Esophagus squamous epithelium (tissue), 4 donors: Measurements from ENCODE around the gene CPXM2.

Source experiments
- POLR2A ChIP-seq, 4 donors: fragments of 450-650 bp; IDR thresholded peaks; one replicate each; pipeline ENCODE4 v1.6.1; 2017; ENCODE audit warnings: antibody characterized with exemption in 4 of 4, mild to moderate bottlenecking in 4 of 4, moderate library complexity in 3 of 4
- TF ChIP-seq, protein P1 (sequence below), 6 experiments: fragments of 450-650 bp in 4 of 6; fragments of 200-600 bp in 2 of 6; sonication (generic) in 2 of 6; IDR thresholded peaks; one replicate each; pipeline ENCODE4 v1.5.1; 2016 to 2019; ENCODE audit warnings: antibody characterized with exemption in 6 of 6, mild to moderate bottlenecking in 4 of 6, moderate library complexity in 4 of 6

DNA sequence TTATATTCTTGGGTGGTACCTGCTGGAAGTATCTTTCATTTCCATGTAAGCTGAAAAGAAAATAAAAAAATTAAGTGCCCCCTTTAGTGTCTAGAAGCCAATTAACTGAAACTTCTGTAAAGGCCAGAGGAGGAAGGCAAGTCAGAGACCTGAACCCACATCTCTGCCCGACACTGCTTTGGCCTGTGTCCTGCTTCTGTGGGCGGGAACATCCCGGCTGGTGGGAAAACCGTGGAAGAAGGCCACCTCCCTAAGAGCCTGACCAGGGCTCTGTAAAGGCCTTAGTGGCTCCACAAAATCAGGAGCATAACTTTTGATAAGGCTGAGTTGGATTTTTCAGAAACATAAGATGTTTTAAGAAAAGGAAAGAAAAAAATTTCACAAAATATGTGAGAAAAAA lies 9.4 kb downstream of the CPXM2 start:
- TF ChIP-seq, protein P1, sequence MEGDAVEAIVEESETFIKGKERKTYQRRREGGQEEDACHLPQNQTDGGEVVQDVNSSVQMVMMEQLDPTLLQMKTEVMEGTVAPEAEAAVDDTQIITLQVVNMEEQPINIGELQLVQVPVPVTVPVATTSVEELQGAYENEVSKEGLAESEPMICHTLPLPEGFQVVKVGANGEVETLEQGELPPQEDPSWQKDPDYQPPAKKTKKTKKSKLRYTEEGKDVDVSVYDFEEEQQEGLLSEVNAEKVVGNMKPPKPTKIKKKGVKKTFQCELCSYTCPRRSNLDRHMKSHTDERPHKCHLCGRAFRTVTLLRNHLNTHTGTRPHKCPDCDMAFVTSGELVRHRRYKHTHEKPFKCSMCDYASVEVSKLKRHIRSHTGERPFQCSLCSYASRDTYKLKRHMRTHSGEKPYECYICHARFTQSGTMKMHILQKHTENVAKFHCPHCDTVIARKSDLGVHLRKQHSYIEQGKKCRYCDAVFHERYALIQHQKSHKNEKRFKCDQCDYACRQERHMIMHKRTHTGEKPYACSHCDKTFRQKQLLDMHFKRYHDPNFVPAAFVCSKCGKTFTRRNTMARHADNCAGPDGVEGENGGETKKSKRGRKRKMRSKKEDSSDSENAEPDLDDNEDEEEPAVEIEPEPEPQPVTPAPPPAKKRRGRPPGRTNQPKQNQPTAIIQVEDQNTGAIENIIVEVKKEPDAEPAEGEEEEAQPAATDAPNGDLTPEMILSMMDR (IDR thresholded peaks at IDR 0.05): no peak
- TF ChIP-seq POLR2A (IDR thresholded peaks at IDR 0.05): no peak
